Endothelial cell (in vitro differentiated cells): ENCODE measurements around the gene APOF. TPM values are rescaled to one million over a fixed set of nuclear protein-coding genes. Genes with fewer than 3 reads are reported as not detected.

ENCODE experiments used
- DNase-seq: peaks from one replicate; pipeline ENCODE4 v3.0.0; 2021; ENCODE audit warnings: low spot score
- H3K27ac Mint-ChIP-seq: one replicate; pipeline ENCODE4 v1.8.0; 2021; ENCODE audit warnings: mixed read lengths, inconsistent platforms; ENCODE audit not compliant: unreplicated experiment
- H3K27me3 Mint-ChIP-seq: one replicate; pipeline ENCODE4 v1.8.0; 2021; ENCODE audit warnings: mild to moderate bottlenecking, moderate library complexity, mixed read lengths, inconsistent platforms; ENCODE audit not compliant: unreplicated experiment
- H3K36me3 Mint-ChIP-seq: one replicate; pipeline ENCODE4 v1.8.0; 2021; ENCODE audit warnings: mild to moderate bottlenecking, low read depth, mixed read lengths, inconsistent platforms; ENCODE audit not compliant: unreplicated experiment
- H3K4me1 Mint-ChIP-seq: one replicate; pipeline ENCODE4 v1.8.0; 2021; ENCODE audit warnings: mild to moderate bottlenecking, mixed read lengths, inconsistent platforms; ENCODE audit not compliant: unreplicated experiment
- H3K4me3 Mint-ChIP-seq: one replicate; pipeline ENCODE4 v1.8.0; 2021; ENCODE audit warnings: mild to moderate bottlenecking, mixed read lengths, inconsistent platforms; ENCODE audit not compliant: unreplicated experiment
- H3K9me3 Mint-ChIP-seq: one replicate; pipeline ENCODE4 v1.8.0; 2021; ENCODE audit warnings: mixed read lengths, inconsistent platforms; ENCODE audit not compliant: unreplicated experiment
- CTCF ChIP-seq: fragments of 200-600 bp; sonication (generic); IDR thresholded peaks from one replicate; pipeline ENCODE4 v1.5.0; 2021; ENCODE audit warnings: antibody characterized with exemption; ENCODE audit not compliant: unreplicated experiment
- total RNA-seq: library from RNA; stranded (reverse); fragmentation: NEBNext Ultra II Directional; extraction: Animal tissue kit (Norgen Biotek cat#: 25700); gene quantifications from one replicate; pipeline ENCODE4 v1.2.1, GENCODE V29; 2021; ENCODE audit not compliant: unreplicated experiment

APOF gene
- total RNA-seq, 1 donor from 2014 or later = not detected

- TF ChIP-seq CTCF = no peak
- H3K9me3 Mint-ChIP-seq = no peaks in the 10 kb centered on the region
- peaks cover 4% of the 10 kb centered on the region for H3K27me3 Mint-ChIP-seq
- peaks cover 9% of the 10 kb centered on the region for H3K4me1 Mint-ChIP-seq
- H3K4me3 Mint-ChIP-seq = peak within 1 kb of the TSS; percentile 95
- peak; percentile 97 for DNase-seq
- peak within 1 kb of the TSS; percentile 87 for H3K27ac Mint-ChIP-seq
- peaks cover 10% of the 10 kb centered on the region for H3K36me3 Mint-ChIP-seq
These were observed 2.5 kb downstream of the APOF start, which contains the start of gene STAT2 for GRCh38 chr12:56359851-56360767. TSS of gene STAT2 (minus strand) at chr12:56360107. CDS start at chr12:56356571, 3,536 bp downstream.

GRCh38 chr12:56358836-56359532 lies 3.7 kb downstream of the APOF start:
- Mint-ChIP-seq H3K4me3 (peak overlapping the region; percentile 95), H3K9me3 (no peaks in the 10 kb centered on the region), H3K27me3 (peaks cover 4% of the 10 kb centered on the region), H3K4me1 (peaks cover 9% of the 10 kb centered on the region), H3K36me3 (peaks cover 19% of the 10 kb centered on the region), H3K27ac (peak overlapping the region; percentile 87)
- TF ChIP-seq CTCF = no peak
- no peak for DNase-seq

GRCh38 chr12:56351325-56351724 lies 11.3 kb downstream of the APOF start:
- H3K27ac Mint-ChIP-seq = peak overlapping the region; percentile 78
- H3K4me1 Mint-ChIP-seq = peaks cover 13% of the 10 kb centered on the region
- H3K4me3 Mint-ChIP-seq = no peak overlapping the region
- peaks cover 49% of the 10 kb centered on the region for H3K36me3 Mint-ChIP-seq
- no peaks in the 10 kb centered on the region for H3K27me3 Mint-ChIP-seq
- TF ChIP-seq CTCF = no peak
- DNase-seq = no peak
- no peaks in the 10 kb centered on the region for H3K9me3 Mint-ChIP-seq

GRCh38 chr12:56350662-56351061 lies 12.0 kb downstream of the APOF start:
- Mint-ChIP-seq H3K36me3 (peaks cover 51% of the 10 kb centered on the region), H3K27ac (peak overlapping the region; percentile 78), H3K9me3 (no peaks in the 10 kb centered on the region), H3K4me3 (peak overlapping the region; percentile 74), H3K4me1 (peaks cover 13% of the 10 kb centered on the region), H3K27me3 (no peaks in the 10 kb centered on the region)
- TF ChIP-seq CTCF = no peak
- DNase-seq = no peak
